H9 (cell line): ENCODE data around the gene TMC6. TPM values are rescaled to one million over a fixed set of nuclear protein-coding genes. Genes with fewer than 3 reads are reported as not detected.

ENCODE experiments used
- DNase-seq: peaks from one replicate; pipeline ENCODE4 v3.0.0-alpha.2; 2017
- H2AFZ ChIP-seq: one replicate; pipeline ENCODE4 v1.6.1; 2013; ENCODE audit warnings: mild to moderate bottlenecking, low read length, control low read depth, moderate library complexity
- H2AK5ac ChIP-seq: 2 replicates; pipeline ENCODE4 v1.6.1; 2013; ENCODE audit warnings: low read length, control low read depth, mixed read lengths; ENCODE audit not compliant: insufficient read length
- H2BK120ac ChIP-seq: one replicate; pipeline ENCODE4 v1.6.1; 2013; ENCODE audit warnings: low read depth, mild to moderate bottlenecking, low read length, control low read depth, inconsistent platforms; ENCODE audit not compliant: poor library complexity, severe bottlenecking
- H2BK12ac ChIP-seq: 2 replicates; pipeline ENCODE4 v1.6.1; 2013; ENCODE audit warnings: low read length, control low read depth, mixed read lengths, low read depth; ENCODE audit not compliant: insufficient read length
- H2BK15ac ChIP-seq: 2 replicates; pipeline ENCODE4 v1.6.1; 2013; ENCODE audit warnings: low read depth, low read length, control low read depth
- H2BK20ac ChIP-seq: one replicate; pipeline ENCODE4 v1.6.1; 2013; ENCODE audit warnings: low read depth, mild to moderate bottlenecking, low read length, control low read depth, inconsistent platforms; ENCODE audit not compliant: poor library complexity, severe bottlenecking
- H2BK5ac ChIP-seq: 2 replicates; pipeline ENCODE4 v1.6.1; 2013; ENCODE audit warnings: low read length, control low read depth, mixed read lengths; ENCODE audit not compliant: insufficient read length
- H3K14ac ChIP-seq: 2 replicates; pipeline ENCODE4 v1.6.1; 2013; ENCODE audit warnings: low read length, control low read depth; ENCODE audit not compliant: insufficient read depth
- H3K18ac ChIP-seq: 2 replicates; pipeline ENCODE4 v1.6.1; 2013; ENCODE audit warnings: low read depth, mild to moderate bottlenecking, mixed read lengths, low read length, control low read depth; ENCODE audit not compliant: insufficient read length
- H3K23ac ChIP-seq: 2 replicates; pipeline ENCODE4 v1.6.1; 2013; ENCODE audit warnings: low read length, control low read depth, mixed read lengths, low read depth; ENCODE audit not compliant: insufficient read length
- H3K23me2 ChIP-seq: 2 replicates; pipeline ENCODE4 v1.6.1; 2013; ENCODE audit warnings: low read depth, mild to moderate bottlenecking, mixed read lengths, low read length, control low read depth; ENCODE audit not compliant: insufficient read length, poor library complexity, severe bottlenecking
- H3K27ac ChIP-seq: 2 replicates; pipeline ENCODE4 v1.5.1; 2013; ENCODE audit warnings: low read length, control low read depth, mixed read lengths, low read depth; ENCODE audit not compliant: insufficient read length
- H3K27me3 ChIP-seq: 2 replicates; pipeline ENCODE4 v1.6.1; 2013; ENCODE audit warnings: low read length, control low read depth, inconsistent platforms; ENCODE audit not compliant: insufficient read depth
- H3K4ac ChIP-seq: 2 replicates; pipeline ENCODE4 v1.6.1; 2013; ENCODE audit warnings: low read depth, mild to moderate bottlenecking, control low read depth, inconsistent platforms, low read length, moderate library complexity
- H3K4me1 ChIP-seq: 2 replicates; pipeline ENCODE4 v1.6.1; 2013; ENCODE audit warnings: low read length, control low read depth, inconsistent platforms; ENCODE audit not compliant: insufficient read depth
- H3K4me2 ChIP-seq: 2 replicates; pipeline ENCODE4 v1.6.1; 2013; ENCODE audit warnings: low read length, control low read depth, mixed read lengths; ENCODE audit not compliant: insufficient read length, insufficient read depth
- H3K56ac ChIP-seq: 2 replicates; pipeline ENCODE4 v1.6.1; 2013; ENCODE audit warnings: low read depth, mild to moderate bottlenecking, mixed read lengths, low read length, control low read depth; ENCODE audit not compliant: insufficient read length
- H3K79me1 ChIP-seq: 2 replicates; pipeline ENCODE4 v1.6.1; 2013; ENCODE audit warnings: low read depth, mild to moderate bottlenecking, moderate library complexity, low read length, control low read depth, inconsistent platforms; ENCODE audit not compliant: insufficient read depth, poor library complexity, severe bottlenecking
- H3K79me2 ChIP-seq: 2 replicates; pipeline ENCODE4 v1.6.1; 2013; ENCODE audit warnings: low read length, control low read depth, inconsistent platforms; ENCODE audit not compliant: insufficient read depth
- H3K9ac ChIP-seq: 2 replicates; pipeline ENCODE4 v1.6.1; 2013; ENCODE audit warnings: low read length, control low read depth, mixed read lengths; ENCODE audit not compliant: insufficient read length; ENCODE audit errors: extremely low read depth
- H3K9me3 ChIP-seq: one replicate; pipeline ENCODE4 v1.6.1; 2013; ENCODE audit warnings: low read depth, low read length, inconsistent platforms; ENCODE audit not compliant: control insufficient read depth
- H3T11ph ChIP-seq: one replicate; pipeline ENCODE4 v1.6.1; 2013; ENCODE audit warnings: mild to moderate bottlenecking, low read length, control low read depth, inconsistent platforms
- H4K20me1 ChIP-seq: one replicate; pipeline ENCODE4 v1.6.1; 2013; ENCODE audit not compliant: control insufficient read depth, insufficient read length, insufficient read depth
- H4K5ac ChIP-seq: 2 replicates; pipeline ENCODE4 v1.6.1; 2013; ENCODE audit warnings: low read depth, mild to moderate bottlenecking, mixed read lengths, low read length, control low read depth; ENCODE audit not compliant: insufficient read length
- H4K8ac ChIP-seq: replicated peaks from 2 replicates; pipeline ENCODE4 v1.6.1; 2013; ENCODE audit warnings: low read length, control low read depth, mixed read lengths, low read depth; ENCODE audit not compliant: insufficient read length
- H4K91ac ChIP-seq: 2 replicates; pipeline ENCODE4 v1.6.1; 2013; ENCODE audit warnings: low read depth, mild to moderate bottlenecking, moderate library complexity, mixed read lengths, low read length, control low read depth; ENCODE audit not compliant: insufficient read length
- H3K27ac Mint-ChIP-seq, 3 experiments: 2 replicates in 2 of 3; 3 replicates in 1 of 3; pipeline ENCODE4 v1.8.0; 2020 to 2021; ENCODE audit warnings: mixed read lengths in 3 of 3, mild to moderate bottlenecking in 1 of 3, moderate library complexity in 1 of 3
- H3K27me3 Mint-ChIP-seq: 2 replicates; pipeline ENCODE4 v1.8.0; 2021; ENCODE audit warnings: low read depth, mild to moderate bottlenecking, moderate library complexity, mixed read lengths
- H3K36me3 Mint-ChIP-seq, 3 experiments: 2 replicates in 2 of 3; 3 replicates in 1 of 3; pipeline ENCODE4 v1.8.0; 2020 to 2021; ENCODE audit warnings: low read depth in 3 of 3, mixed read lengths in 3 of 3; ENCODE audit not compliant: insufficient read depth in 1 of 3
- H3K4me1 Mint-ChIP-seq, 2 experiments: 2 replicates each; pipeline ENCODE4 v1.8.0; 2020; ENCODE audit warnings: mixed read lengths in 2 of 2
- H3K4me3 Mint-ChIP-seq, 2 experiments: 2 replicates in 1 of 2; 3 replicates in 1 of 2; pipeline ENCODE4 v1.8.0; 2020 to 2021; ENCODE audit warnings: mild to moderate bottlenecking in 2 of 2, mixed read lengths in 2 of 2, moderate library complexity in 1 of 2
- H3K9me3 Mint-ChIP-seq, 2 experiments: 2 replicates in 1 of 2; 3 replicates in 1 of 2; pipeline ENCODE4 v1.8.0; 2020; ENCODE audit warnings: mild to moderate bottlenecking in 2 of 2, mixed read lengths in 2 of 2, moderate library complexity in 1 of 2
- WGBS: extraction: QIAGEN DNeasy Blood & Tissue Kit; methylation state at CpG from one replicate; pipeline ENCODE4 v1.1.7; 2013; ENCODE audit warnings: missing lambda C conversion rate, low lambda C conversion rate, mixed read lengths; ENCODE audit not compliant: insufficient read length; ENCODE audit errors: extremely low coverage; 5-methylcytosine and 5-hydroxymethylcytosine counted together
- total RNA-seq: library from RNA; stranded (reverse); gene quantifications from 2 replicates; pipeline ENCODE4 v1.2.1, GENCODE V29; 2021
- TF ChIP-seq, protein P1 (sequence below): fragments of 200-600 bp; sonication (generic); conservative IDR thresholded peaks from 3 replicates; pipeline ENCODE4 v1.8.0; 2021; ENCODE audit warnings: antibody characterized with exemption, mild to moderate bottlenecking

Gene TMC6
- total RNA-seq, 1 experiment from 2014 or later, result 86.8 TPM

DNA sequence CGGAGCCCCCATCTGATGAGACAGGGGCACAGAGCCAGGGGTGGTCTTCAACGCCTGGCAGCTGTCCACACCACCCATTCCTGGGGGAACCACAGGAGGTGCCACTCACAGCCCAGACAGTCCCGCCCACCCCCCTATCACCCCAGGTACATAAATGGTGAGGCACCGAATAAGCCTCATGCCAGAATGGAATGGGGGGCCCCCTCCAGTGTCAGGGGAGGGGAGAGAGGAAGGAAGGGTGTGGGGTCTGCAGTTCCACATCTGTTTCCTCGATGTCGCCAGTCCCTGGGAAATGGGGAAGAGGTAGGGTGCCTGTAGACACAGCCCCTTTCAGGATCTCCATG, 1.7 kb downstream of the TMC6 start:
- peaks cover 19% of the 10 kb centered on the region for H3K23me2 ChIP-seq

More for the DNA sequence above, 1.7 kb downstream of the TMC6 start:
- Histone ChIP-seq H3K4me1 (peaks cover 10% of the 10 kb centered on the region; the same call in 1 of the 2 replicates), H2AFZ (no peak overlapping the region), H3K27ac (no peak overlapping the region), H3K79me1 (no peaks in the 10 kb centered on the region), H3K9ac (no peak overlapping the region), H2BK5ac (no peak overlapping the region), H4K91ac (no peak overlapping the region), H4K8ac (no peak overlapping the region), H3K23ac (no peak overlapping the region), H2BK12ac (no peak overlapping the region), H3K14ac (no peak overlapping the region; the same call in 1 of the 2 replicates), H2AK5ac (no peak overlapping the region), H3T11ph (no peak overlapping the region), H4K20me1 (no peaks in the 10 kb centered on the region), H3K27me3 (no peaks in the 10 kb centered on the region; the same call in 1 of the 2 replicates), H2BK20ac (no peak overlapping the region), H3K4me2 (peak overlapping the region; percentile 64), H3K4ac (no peak overlapping the region), H3K79me2 (no peaks in the 10 kb centered on the region; the same call in 1 of the 2 replicates), H4K5ac (no peak overlapping the region), H3K56ac (no peak overlapping the region), H2BK120ac (no peak overlapping the region), H2BK15ac (no peak overlapping the region), H3K18ac (peak overlapping the region; percentile 32), H3K9me3 (no peaks in the 10 kb centered on the region)
- WGBS, result no CpG with 5 or more reads among the region's 6 CpGs
- H3K36me3 Mint-ChIP-seq, result peaks cover 7 to 19% (median 17%) of the 10 kb centered on the region in 3 experiments
- peaks cover 4% of the 10 kb centered on the region for H3K27me3 Mint-ChIP-seq
- H3K4me1 Mint-ChIP-seq, result peaks cover 24% of the 10 kb centered on the region in 2 experiments
- TF ChIP-seq, protein P1, sequence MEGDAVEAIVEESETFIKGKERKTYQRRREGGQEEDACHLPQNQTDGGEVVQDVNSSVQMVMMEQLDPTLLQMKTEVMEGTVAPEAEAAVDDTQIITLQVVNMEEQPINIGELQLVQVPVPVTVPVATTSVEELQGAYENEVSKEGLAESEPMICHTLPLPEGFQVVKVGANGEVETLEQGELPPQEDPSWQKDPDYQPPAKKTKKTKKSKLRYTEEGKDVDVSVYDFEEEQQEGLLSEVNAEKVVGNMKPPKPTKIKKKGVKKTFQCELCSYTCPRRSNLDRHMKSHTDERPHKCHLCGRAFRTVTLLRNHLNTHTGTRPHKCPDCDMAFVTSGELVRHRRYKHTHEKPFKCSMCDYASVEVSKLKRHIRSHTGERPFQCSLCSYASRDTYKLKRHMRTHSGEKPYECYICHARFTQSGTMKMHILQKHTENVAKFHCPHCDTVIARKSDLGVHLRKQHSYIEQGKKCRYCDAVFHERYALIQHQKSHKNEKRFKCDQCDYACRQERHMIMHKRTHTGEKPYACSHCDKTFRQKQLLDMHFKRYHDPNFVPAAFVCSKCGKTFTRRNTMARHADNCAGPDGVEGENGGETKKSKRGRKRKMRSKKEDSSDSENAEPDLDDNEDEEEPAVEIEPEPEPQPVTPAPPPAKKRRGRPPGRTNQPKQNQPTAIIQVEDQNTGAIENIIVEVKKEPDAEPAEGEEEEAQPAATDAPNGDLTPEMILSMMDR, result no peak
- H3K9me3 Mint-ChIP-seq, result no peaks in the 10 kb centered on the region; a peak in 2 of 5 replicates
- no peak for DNase-seq
- peak overlapping the region; percentile 81 to 85 for H3K4me3 Mint-ChIP-seq
- H3K27ac Mint-ChIP-seq, result 0 out of 7 replicates have a peak overlapping the region, but pooled peaks of 1 of the 3 experiments have one; percentile 73
